ENCODE results near the gene ADAMTSL1.

DNA sequence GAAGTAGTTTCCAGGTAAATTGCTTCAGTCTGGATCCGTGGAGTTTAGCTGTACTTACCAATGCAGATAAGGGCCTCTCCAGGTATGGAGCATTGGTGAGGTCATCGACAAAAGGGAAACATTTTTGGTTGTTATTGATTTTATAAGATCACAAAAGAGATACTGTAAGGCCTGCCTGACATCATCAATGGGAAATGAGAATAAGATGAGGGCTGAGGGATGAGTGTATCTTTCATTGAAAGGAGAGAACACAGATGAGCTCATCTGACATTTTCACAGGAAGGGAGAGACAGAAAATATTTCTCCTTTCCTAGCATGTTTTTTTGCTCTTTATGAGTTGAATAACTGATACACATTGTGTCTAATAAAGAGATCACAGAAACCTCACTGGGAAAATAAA, 325.5 kb downstream of the ADAMTSL1 start:
- TF ChIP-seq, protein P1, sequence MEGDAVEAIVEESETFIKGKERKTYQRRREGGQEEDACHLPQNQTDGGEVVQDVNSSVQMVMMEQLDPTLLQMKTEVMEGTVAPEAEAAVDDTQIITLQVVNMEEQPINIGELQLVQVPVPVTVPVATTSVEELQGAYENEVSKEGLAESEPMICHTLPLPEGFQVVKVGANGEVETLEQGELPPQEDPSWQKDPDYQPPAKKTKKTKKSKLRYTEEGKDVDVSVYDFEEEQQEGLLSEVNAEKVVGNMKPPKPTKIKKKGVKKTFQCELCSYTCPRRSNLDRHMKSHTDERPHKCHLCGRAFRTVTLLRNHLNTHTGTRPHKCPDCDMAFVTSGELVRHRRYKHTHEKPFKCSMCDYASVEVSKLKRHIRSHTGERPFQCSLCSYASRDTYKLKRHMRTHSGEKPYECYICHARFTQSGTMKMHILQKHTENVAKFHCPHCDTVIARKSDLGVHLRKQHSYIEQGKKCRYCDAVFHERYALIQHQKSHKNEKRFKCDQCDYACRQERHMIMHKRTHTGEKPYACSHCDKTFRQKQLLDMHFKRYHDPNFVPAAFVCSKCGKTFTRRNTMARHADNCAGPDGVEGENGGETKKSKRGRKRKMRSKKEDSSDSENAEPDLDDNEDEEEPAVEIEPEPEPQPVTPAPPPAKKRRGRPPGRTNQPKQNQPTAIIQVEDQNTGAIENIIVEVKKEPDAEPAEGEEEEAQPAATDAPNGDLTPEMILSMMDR (IDR thresholded peaks at IDR 0.05; ENCODE audit: insufficient read depth, low read length), result no peak
- TF ChIP-seq, protein P2, sequence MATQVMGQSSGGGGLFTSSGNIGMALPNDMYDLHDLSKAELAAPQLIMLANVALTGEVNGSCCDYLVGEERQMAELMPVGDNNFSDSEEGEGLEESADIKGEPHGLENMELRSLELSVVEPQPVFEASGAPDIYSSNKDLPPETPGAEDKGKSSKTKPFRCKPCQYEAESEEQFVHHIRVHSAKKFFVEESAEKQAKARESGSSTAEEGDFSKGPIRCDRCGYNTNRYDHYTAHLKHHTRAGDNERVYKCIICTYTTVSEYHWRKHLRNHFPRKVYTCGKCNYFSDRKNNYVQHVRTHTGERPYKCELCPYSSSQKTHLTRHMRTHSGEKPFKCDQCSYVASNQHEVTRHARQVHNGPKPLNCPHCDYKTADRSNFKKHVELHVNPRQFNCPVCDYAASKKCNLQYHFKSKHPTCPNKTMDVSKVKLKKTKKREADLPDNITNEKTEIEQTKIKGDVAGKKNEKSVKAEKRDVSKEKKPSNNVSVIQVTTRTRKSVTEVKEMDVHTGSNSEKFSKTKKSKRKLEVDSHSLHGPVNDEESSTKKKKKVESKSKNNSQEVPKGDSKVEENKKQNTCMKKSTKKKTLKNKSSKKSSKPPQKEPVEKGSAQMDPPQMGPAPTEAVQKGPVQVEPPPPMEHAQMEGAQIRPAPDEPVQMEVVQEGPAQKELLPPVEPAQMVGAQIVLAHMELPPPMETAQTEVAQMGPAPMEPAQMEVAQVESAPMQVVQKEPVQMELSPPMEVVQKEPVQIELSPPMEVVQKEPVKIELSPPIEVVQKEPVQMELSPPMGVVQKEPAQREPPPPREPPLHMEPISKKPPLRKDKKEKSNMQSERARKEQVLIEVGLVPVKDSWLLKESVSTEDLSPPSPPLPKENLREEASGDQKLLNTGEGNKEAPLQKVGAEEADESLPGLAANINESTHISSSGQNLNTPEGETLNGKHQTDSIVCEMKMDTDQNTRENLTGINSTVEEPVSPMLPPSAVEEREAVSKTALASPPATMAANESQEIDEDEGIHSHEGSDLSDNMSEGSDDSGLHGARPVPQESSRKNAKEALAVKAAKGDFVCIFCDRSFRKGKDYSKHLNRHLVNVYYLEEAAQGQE (IDR thresholded peaks at IDR 0.05; ENCODE audit: insufficient replicate concordance, low read depth), result no peak
- no peak for TF ChIP-seq POLR2AphosphoS5 (IDR thresholded peaks at IDR 0.05; ENCODE audit: low read depth)
- TF ChIP-seq SPI1 (IDR thresholded peaks at IDR 0.05; ENCODE audit: borderline replicate concordance, low read depth), result no peak

Data from HL-60 (cell line).